Endothelial cell of umbilical vein (primary cell): ENCODE results near the gene TMEM43. TPM values are rescaled to one million over a fixed set of nuclear protein-coding genes. Genes with fewer than 3 reads are reported as not detected.

Experiments
- BruUV-seq: library from RNA; stranded (reverse); fragments of 400-500 nt; replicated peaks from 2 replicates; lab custom pipeline; 2021; lab: Mats Ljungman, UMichigan
- CTCF ChIA-PET: fragments of 300-600, 350-600 bp; sonication (Branson Sonifier 250); formaldehyde crosslinking; loops from one replicate; lab custom pipeline; 2021; ENCODE audit warnings: antibody characterized with exemption, inconsistent platforms; lab: Charles Lee
- POLR2A ChIA-PET: fragments of 300-600, 350-600 bp; sonication (Branson Sonifier 250); formaldehyde crosslinking; loops from one replicate; lab custom pipeline; 2021; ENCODE audit warnings: antibody characterized with exemption, inconsistent platforms; lab: Charles Lee
- DNase-seq: peaks from one replicate; pipeline ENCODE4 v3.0.0-alpha.2; 2011; ENCODE audit warnings: low read depth, low spot score
- FAIRE-seq: peaks from 2 replicates; lab custom pipeline; 2011; peaks lifted over from hg19 to GRCh38; lab: Jason Lieb, UNC
- H2AFZ ChIP-seq: 2 replicates; pipeline ENCODE4 v1.6.0; 2012; ENCODE audit warnings: low read depth, low read length, control low read depth, inconsistent platforms
- H3K27ac ChIP-seq: 2 replicates; pipeline ENCODE4 v1.5.1; 2011; ENCODE audit warnings: low read depth, mild to moderate bottlenecking, control low read depth, low read length, moderate library complexity; ENCODE audit not compliant: insufficient read depth
- H3K27me3 ChIP-seq, 2 experiments: 2 replicates each; pipeline versions ENCODE4 v1.6.0 to v1.6.1; 2011; ENCODE audit warnings: low read length in 2 of 2, mixed read lengths in 1 of 2; ENCODE audit not compliant: control insufficient read depth in 2 of 2, insufficient read depth in 2 of 2
- H3K36me3 ChIP-seq, 2 experiments: 2 replicates in 1 of 2; 3 replicates in 1 of 2; pipeline ENCODE4 v1.5.1; 2011; ENCODE audit warnings: low read length in 2 of 2, mild to moderate bottlenecking in 1 of 2, moderate library complexity in 1 of 2; ENCODE audit not compliant: control insufficient read depth in 2 of 2, insufficient read depth in 2 of 2; ENCODE audit errors: extremely low read depth in 1 of 2
- H3K4me1 ChIP-seq: 3 replicates; pipeline ENCODE4 v1.5.1; 2011; ENCODE audit warnings: mild to moderate bottlenecking, low read length; ENCODE audit not compliant: control insufficient read depth, insufficient read depth; ENCODE audit errors: extremely low read depth
- H3K4me2 ChIP-seq: 2 replicates; pipeline ENCODE4 v1.6.1; 2011; ENCODE audit warnings: low read length, control low read depth, mixed read lengths; ENCODE audit not compliant: insufficient read depth
- H3K4me3 ChIP-seq, 3 experiments: fragments of 200-600 bp in 1 of 3; sonication (generic), shearing (Covaris generic) in 1 of 3; replicated peaks in 1 of 3; 2 replicates each; pipeline ENCODE4 v1.5.1; 2011 to 2016; ENCODE audit warnings: control low read depth in 3 of 3, low read length in 3 of 3, mild to moderate bottlenecking in 2 of 3, inconsistent platforms in 1 of 3, low read depth in 1 of 3, moderate library complexity in 1 of 3; ENCODE audit not compliant: insufficient read depth in 1 of 3
- H3K79me2 ChIP-seq: 2 replicates; pipeline ENCODE4 v1.6.0; 2012; ENCODE audit warnings: low read length, inconsistent platforms; ENCODE audit not compliant: control insufficient read depth, insufficient read depth
- H3K9ac ChIP-seq: replicated peaks from 2 replicates; pipeline ENCODE3; 2011; ENCODE audit warnings: low read length, control low read depth; ENCODE audit not compliant: insufficient read depth; ENCODE audit errors: extremely low read depth
- H3K9me1 ChIP-seq: replicated peaks from 3 replicates; pipeline ENCODE4 v1.6.0; 2011; ENCODE audit warnings: mild to moderate bottlenecking, low read length; ENCODE audit not compliant: control insufficient read depth, insufficient read depth; ENCODE audit errors: extremely low read depth
- H3K9me3 ChIP-seq: replicated peaks from 2 replicates; pipeline ENCODE4 v1.5.1; 2012; ENCODE audit warnings: low read length, inconsistent platforms; ENCODE audit not compliant: control insufficient read depth, insufficient read depth
- H4K20me1 ChIP-seq: replicated peaks from 2 replicates; pipeline ENCODE3; 2011; ENCODE audit warnings: mild to moderate bottlenecking, low read length; ENCODE audit not compliant: control insufficient read depth, insufficient read depth; ENCODE audit errors: extremely low read depth
- CTCF ChIP-seq, 2 donors: IDR thresholded peaks; 1 replicate in 1 of 2; 2 replicates in 1 of 2; pipeline ENCODE4 v1.5.1; 2011; ENCODE audit warnings: low read length in 2 of 2, mild to moderate bottlenecking in 2 of 2, moderate library complexity in 2 of 2, control low read depth in 1 of 2, inconsistent platforms in 1 of 2, low read depth in 1 of 2; ENCODE audit not compliant: insufficient read depth in 1 of 2; ENCODE audit errors: extremely low read depth in 1 of 2
- EZH2 ChIP-seq: IDR thresholded peaks from 2 replicates; pipeline ENCODE4 v1.6.1; 2012; ENCODE audit warnings: borderline replicate concordance, low read depth, mild to moderate bottlenecking, moderate library complexity, low read length, inconsistent platforms; ENCODE audit not compliant: severe bottlenecking
- FOS ChIP-seq: IDR thresholded peaks from 2 replicates; pipeline ENCODE4 v1.6.1; 2011; ENCODE audit warnings: mild to moderate bottlenecking, low read length, moderate library complexity, borderline replicate concordance; ENCODE audit not compliant: insufficient read depth
- GATA2 ChIP-seq: IDR thresholded peaks from 2 replicates; pipeline ENCODE4 v1.7.0; 2011; ENCODE audit warnings: low read depth, mild to moderate bottlenecking, moderate library complexity, mixed read lengths, low read length; ENCODE audit not compliant: insufficient read length, insufficient read depth
- JUN ChIP-seq: IDR thresholded peaks from 2 replicates; pipeline ENCODE4 v1.6.1; 2011; ENCODE audit warnings: borderline replicate concordance, low read depth; ENCODE audit not compliant: insufficient read length, insufficient read depth
- MAX ChIP-seq: IDR thresholded peaks from 2 replicates; pipeline ENCODE4 v1.6.1; 2011; ENCODE audit not compliant: insufficient read depth, insufficient read length
- MYC ChIP-seq: IDR thresholded peaks from one replicate; pipeline ENCODE4 v1.6.1; 2011; ENCODE audit warnings: mild to moderate bottlenecking, low read depth, low read length
- POLR2A ChIP-seq: IDR thresholded peaks from 2 replicates; pipeline ENCODE4 v1.6.1; 2012; ENCODE audit warnings: low read depth, mild to moderate bottlenecking, control low read depth, low read length
- POLR2AphosphoS5 ChIP-seq: IDR thresholded peaks from 2 replicates; pipeline ENCODE4 v1.6.1; 2012; ENCODE audit warnings: low read depth, mild to moderate bottlenecking, control low read depth, low read length, moderate library complexity; ENCODE audit not compliant: insufficient read depth
- dilution Hi-C: fragments of 300-500 bp; cut with MboI; formaldehyde crosslinking; loops from one replicate; pipeline ENCODE4 v1.15.0; 2019; ENCODE audit warnings: low sequenced_read_pairs; ENCODE audit not compliant: extremely low pct_ligation_motif_present
- intact Hi-C: fragments of 100-400 bp; cut with micrococcal nuclease; formaldehyde crosslinking; loops from one replicate; pipeline ENCODE4 v1.10.0; 2022
- polyA plus RNA-seq, 4 experiments: library from polyadenylated mRNA; depleted of rRNA in 3 of 4; stranded (reverse) in 3 of 4; unstranded in 1 of 4; fragments of >200 nt; gene quantifications; 2 replicates each; pipeline versions ENCODE4 v1.2.1 to v1.2.3, GENCODE V29; 2011 to 2012; ENCODE audit warnings: missing spikeins in 1 of 4
- total RNA-seq: library from RNA; stranded (reverse); gene quantifications from 2 replicates; pipeline ENCODE4 v1.2.3, GENCODE V29; 2021

Gene TMEM43
- total and polyA plus RNA-seq, 2 donors (not counting 3 experiments of a cell fraction or from before 2014, with no cell fraction given), result 80.6 to 119 TPM

- H3K4me3 ChIP-seq, result no peak overlapping the region
- no peak overlapping the region for H3K4me2 ChIP-seq
- dilution Hi-C loops (no loop called here), intact Hi-C loops (no loop called here)
- no peak overlapping the region for H3K27ac ChIP-seq
- H2AFZ ChIP-seq, result no peak overlapping the region
- BruUV-seq, result no TSS peak
- no peak for TF ChIP-seq JUN
- no peak for TF ChIP-seq FOS
- no peak for TF ChIP-seq CTCF (IDR thresholded peaks at IDR 0.05; ENCODE audit: extremely low read depth in 1 of 2, insufficient read depth in 1 of 2, low read depth in 1 of 2, low read length in 2 of 2)
- TF ChIP-seq MAX, result no peak
- no peak for TF ChIP-seq POLR2A
- TF ChIP-seq MYC, result no peak
- no peak for TF ChIP-seq POLR2AphosphoS5
- no peak for TF ChIP-seq GATA2
- TF ChIP-seq EZH2, result no peak
- H3K9me1 ChIP-seq, result no peaks in the 10 kb centered on the region
- POLR2A ChIA-PET, result no interaction called here
- H3K4me1 ChIP-seq, result no peaks in the 10 kb centered on the region
- FAIRE-seq, result no peak
- no peak overlapping the region for H3K9ac ChIP-seq
- H3K9me3 ChIP-seq, result no peaks in the 10 kb centered on the region
- H4K20me1 ChIP-seq, result no peaks in the 10 kb centered on the region
- CTCF ChIA-PET, result interaction anchor here (2.0 kb wide), 1 partner anchor 214 kb away, joined by 5 read pairs; no protein-coding TSS in a partner anchor
- no peaks in the 10 kb centered on the region for H3K27me3 ChIP-seq
- no peaks in the 10 kb centered on the region for H3K79me2 ChIP-seq
- peaks cover 0 to 6% of the 10 kb centered on the region in 2 experiments for H3K36me3 ChIP-seq
- DNase-seq, result no peak
These were observed 14.2 kb upstream of the TMEM43 start for GRCh38 chr3:14110699-14111098.
